Measurements from ENCODE around the gene DNAAF8.

DNA sequence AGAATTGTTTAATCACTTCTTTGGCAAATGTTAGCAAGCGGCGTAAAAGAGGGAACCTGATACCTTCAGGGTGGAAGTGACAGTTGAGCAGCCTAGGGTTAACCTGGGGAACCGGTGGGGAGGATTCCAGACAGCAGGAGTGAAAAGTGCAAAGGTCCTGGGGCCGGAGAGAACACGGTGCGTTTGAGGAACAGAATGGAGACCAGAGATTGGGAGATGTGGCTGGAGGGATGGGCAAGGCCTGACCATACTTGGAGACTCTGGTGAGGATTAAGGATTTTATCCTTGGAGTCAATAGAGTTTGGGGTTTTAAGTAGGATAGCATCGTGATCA lies 34.9 kb downstream of the DNAAF8 start:
- TF ChIP-seq EZH2 (IDR thresholded peaks at IDR 0.05; ENCODE audit: low read length, unreplicated experiment) (no peak), CTCF (conservative IDR thresholded peaks at IDR 0.05; ENCODE audit: low read depth, low read length) (no peak), EZH2phosphoT487 (IDR thresholded peaks at IDR 0.05; ENCODE audit: borderline replicate concordance, low read length) (no peak)
